ENCODE results near the gene ADRB1.

Gene ADRB1

DNA sequence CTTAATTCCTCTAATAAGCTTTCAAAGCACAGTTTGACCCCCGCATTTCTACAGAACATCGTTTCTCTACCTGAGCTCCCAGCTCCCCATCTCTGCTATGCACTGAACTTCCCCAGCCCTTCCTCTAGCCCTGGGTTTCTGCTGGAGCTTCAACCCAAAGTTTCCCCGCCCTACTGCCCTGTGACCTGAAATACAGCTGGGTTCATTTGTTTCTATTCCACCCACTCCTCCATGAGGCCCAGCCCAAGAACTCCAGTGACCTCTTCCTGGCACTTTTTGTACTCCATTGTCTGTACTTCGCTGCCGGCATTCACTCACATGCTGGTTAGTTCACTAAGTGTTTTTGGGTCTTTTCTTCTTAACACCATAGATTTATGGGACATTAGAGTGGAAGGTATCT is 35.8 kb downstream of the ADRB1 start:
- Histone ChIP-seq H3K4me3 (no peak overlapping the region), H3K27ac (no peak overlapping the region)

DNA sequence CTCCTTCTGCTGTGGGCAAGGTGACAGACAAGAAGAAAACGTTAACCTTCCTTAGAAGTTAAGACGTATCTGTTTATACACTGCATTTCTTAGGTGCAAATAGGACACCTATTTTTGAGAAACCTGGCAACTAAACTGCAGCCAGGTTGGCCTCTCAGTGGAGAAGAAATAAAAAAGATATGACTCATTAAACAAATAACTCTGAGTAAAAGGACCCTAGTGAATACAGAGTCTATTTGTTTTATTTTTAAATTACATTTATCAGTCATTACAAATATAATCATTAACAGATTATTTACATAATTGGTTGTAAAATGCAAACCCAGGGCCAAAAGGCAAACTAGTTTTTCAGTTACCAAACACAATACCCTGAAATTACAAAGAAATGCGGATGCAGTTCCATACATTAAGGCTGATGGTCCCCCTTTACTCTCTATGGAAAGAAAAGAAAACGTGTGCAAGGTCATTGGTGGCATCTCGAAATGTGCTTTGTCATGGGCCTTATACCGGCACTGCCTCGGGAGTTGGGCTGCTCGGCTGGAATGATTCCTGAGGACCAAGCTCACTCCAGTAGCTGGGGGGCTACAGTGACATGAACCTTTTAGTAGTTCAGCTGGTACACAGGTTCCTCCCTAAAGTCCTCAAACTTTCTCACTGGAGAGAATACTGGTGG is 38.4 kb downstream of the ADRB1 start:
- Histone ChIP-seq H3K27ac (no peak overlapping the region), H3K4me3 (no peak overlapping the region)

DNA sequence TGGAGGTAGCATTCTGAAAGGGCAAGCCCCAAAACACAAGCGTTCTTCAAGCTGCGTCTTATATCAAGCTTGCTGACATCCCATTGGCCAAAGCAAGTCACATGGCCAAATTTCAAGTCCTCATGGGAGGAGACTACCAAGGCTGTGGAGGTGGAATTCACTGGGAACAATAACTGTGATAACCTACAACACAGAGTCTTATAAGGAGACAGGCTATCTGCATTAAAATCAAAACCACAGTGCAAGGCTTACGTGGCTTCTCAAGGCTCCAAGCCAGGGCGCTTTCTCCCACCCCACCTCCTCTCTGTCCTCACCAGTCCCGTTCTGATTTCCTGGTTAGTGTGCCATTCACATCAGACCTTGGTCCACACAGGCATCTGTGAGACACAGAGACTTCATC is 39.4 kb downstream of the ADRB1 start:
- H3K4me3 ChIP-seq, result no peak overlapping the region
- H3K27ac ChIP-seq, result no peak overlapping the region

DNA sequence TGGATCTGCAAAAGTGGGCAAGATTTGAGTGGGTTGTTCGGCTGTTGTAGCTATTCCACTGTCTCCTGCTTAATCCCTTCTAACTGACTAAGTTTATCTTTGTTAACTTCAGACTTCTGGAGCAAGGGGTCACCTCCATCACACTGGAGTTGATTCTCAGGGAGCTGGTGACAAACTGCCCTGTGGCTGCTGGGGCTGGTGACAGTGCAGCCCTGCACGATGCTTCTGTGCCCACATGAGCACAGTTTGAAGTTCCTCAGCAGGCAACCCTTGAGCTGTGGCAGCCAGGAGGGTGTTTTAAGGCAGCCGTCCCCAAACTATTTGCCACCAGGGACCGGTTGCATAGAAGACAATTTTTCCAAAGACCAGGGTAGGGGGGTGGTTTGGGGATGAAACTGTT is 40.5 kb downstream of the ADRB1 start:
- no peak overlapping the region for H3K27ac ChIP-seq
- H3K4me3 ChIP-seq, result no peak overlapping the region

DNA sequence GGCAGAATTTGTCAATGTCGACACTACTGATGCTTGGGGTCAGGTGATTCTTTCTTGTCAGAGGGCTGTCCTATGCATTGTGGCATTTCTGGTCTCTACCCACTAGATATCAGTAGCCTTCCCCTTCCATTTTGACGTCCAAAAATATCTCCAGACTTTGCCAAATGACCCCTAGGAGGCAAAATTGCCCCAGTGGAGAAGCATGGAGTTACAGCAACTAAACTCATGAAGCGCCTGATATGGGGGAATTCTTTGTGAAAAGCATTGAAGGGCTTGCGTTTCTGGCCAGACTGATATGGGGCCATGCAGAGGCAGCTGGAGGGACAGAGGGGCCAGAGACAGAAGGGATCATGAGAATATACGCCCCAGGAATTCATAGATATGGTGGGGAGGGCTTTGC is 43.6 kb downstream of the ADRB1 start:
- no peak overlapping the region for H3K4me3 ChIP-seq
- no peak overlapping the region for H3K27ac ChIP-seq

DNA sequence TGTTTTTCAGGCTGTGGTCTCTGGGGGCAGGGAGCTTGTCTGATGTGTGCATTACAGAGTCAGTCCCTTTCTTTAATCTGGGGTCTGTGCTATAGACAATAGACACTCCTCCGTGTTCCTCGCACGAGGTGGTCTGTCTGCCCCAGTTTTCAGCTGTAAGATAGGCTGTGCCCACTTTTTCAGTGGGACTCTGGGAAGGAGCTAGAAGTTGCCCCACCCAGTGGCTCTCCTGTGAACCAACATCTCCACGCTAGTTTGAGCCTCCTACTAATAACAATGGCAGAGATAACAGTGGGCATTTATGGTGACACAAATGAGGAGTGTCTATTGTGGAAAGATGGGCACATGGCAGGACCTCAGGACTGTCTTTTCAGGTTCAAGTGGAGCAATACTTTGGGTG is 44.0 kb downstream of the ADRB1 start:
- H3K27ac ChIP-seq, result no peak overlapping the region
- no peak overlapping the region for H3K4me3 ChIP-seq

DNA sequence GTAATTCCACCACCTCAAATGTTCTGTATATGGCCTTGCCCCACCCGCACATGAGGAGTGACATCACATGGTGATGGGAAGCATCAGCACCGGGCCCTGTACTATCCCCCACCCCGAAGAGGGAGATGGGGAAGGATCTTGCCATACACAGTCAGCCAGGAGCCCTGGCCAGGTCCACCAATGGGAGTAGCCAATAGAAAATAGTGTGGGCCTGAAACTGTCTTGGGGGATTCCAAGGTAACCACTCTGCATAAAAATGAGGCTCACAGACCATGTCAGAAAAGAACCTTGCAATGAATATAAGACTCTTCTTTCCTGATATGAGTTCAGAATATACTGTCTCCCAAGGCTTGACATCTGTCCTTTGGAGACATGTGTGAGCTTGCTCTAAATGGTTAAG is 51.1 kb downstream of the ADRB1 start:
- H3K27ac ChIP-seq, result no peak overlapping the region

DNA sequence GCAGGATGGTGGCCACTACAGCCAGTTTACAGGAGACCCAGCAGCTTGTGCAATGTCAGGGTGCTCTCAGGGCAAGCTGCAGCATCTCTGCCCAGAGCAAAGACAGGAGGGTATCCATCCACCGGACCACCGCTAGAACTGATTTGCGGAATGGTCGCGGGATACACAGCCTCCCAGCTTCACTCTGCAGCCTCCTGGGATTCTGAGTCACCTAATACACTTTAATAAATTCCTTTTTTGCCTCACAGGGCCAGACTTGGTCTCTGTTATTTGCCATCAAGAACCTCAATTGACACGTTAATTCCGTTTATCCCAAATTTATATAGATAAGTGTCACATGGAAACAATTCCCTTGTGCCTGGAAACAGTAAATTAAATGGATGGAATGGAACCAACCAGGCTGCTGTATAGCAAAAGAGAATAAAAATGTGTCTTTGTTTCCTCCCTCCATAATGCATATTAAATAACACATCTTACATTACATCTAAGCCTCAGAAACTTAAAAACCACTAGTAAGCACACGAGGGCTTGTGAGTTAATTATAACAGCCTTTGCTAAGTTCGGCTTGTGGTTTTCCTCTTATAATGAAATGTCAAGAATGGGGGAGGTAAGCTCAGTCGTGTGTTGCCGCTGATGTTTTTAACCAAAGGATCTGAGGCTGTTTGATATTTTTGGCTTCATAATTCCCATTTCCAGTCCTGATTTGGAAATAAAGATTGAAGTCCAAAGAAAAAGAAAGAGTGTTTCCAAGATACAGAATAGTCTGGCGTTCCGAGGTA is 52.1 kb downstream of the ADRB1 start:
- H3K4me3 ChIP-seq, result no peak overlapping the region
- H3K27ac ChIP-seq, result no peak overlapping the region

More for the DNA sequence above, 51.1 kb downstream of the ADRB1 start:
- no peak overlapping the region for H3K4me3 ChIP-seq

All from skin epidermis (tissue), 12 donors.